Measurements from ENCODE around the gene TMEM187.
"Not testable (repeated sequence)": the region's sequence is repeated elsewhere in the genome, so short reads cannot be mapped to it uniquely, and the experiment has no call there.

Gene TMEM187

DNA sequence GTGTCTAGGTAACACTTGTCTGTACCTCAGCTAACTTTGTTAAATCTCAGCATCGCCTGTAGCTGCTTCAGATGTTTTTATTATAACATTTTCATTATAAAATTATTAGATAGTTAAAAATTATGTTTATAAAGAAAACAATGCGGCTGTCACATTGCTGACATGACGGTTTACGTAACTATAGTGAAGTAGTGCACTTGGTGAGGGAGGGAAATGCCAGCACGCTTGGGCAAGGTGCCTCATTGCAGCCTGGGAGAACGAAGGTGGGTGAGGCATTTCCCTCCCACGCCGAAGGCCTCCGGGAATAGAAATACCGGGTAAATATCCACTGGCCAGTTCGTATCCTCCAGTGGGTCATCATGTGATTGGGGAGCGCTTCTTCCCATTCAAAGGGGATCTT, 15.9 kb downstream of the TMEM187 start:
- Histone ChIP-seq H3K9ac (ENCODE audit: low read length in 2 of 2) (no peak overlapping the region), H3K4me3 (ENCODE audit: low read length in 2 of 2) (no peak overlapping the region), H3K9me3 (ENCODE audit: control insufficient read depth in 2 of 2, low read length in 2 of 2) (no peaks in the 10 kb centered on the region), H3K27me3 (ENCODE audit: control insufficient read depth in 1 of 2, insufficient read depth in 2 of 2, low read length in 2 of 2) (peaks cover 0 to 8% of the 10 kb centered on the region in 2 donors), H3K27ac (ENCODE audit: low read length) (no peak overlapping the region), H3K4me1 (ENCODE audit: control insufficient read depth, insufficient read depth, low read length) (peaks cover 5% of the 10 kb centered on the region), H3K36me3 (ENCODE audit: control insufficient read depth in 2 of 2, insufficient read depth in 2 of 2, low read length in 2 of 2) (no peaks in the 10 kb centered on the region)

- Histone ChIP-seq H3K9ac (ENCODE audit: low read length in 2 of 2) (no peak overlapping the region), H3K36me3 (ENCODE audit: control insufficient read depth in 2 of 2, insufficient read depth in 2 of 2, low read length in 2 of 2) (no peaks in the 10 kb centered on the region), H3K9me3 (ENCODE audit: control insufficient read depth in 2 of 2, low read length in 2 of 2) (no peaks in the 10 kb centered on the region), H3K4me1 (ENCODE audit: control insufficient read depth, insufficient read depth, low read length) (peaks cover 3% of the 10 kb centered on the region), H3K27ac (ENCODE audit: low read length) (no peak overlapping the region), H3K4me3 (ENCODE audit: low read length in 2 of 2) (no peak overlapping the region), H3K27me3 (ENCODE audit: control insufficient read depth in 1 of 2, insufficient read depth in 2 of 2, low read length in 2 of 2) (peaks cover 0 to 4% of the 10 kb centered on the region in 2 donors)
Observed at GRCh38 chrX:153989973-153990655, 17.6 kb downstream of the TMEM187 start.

DNA sequence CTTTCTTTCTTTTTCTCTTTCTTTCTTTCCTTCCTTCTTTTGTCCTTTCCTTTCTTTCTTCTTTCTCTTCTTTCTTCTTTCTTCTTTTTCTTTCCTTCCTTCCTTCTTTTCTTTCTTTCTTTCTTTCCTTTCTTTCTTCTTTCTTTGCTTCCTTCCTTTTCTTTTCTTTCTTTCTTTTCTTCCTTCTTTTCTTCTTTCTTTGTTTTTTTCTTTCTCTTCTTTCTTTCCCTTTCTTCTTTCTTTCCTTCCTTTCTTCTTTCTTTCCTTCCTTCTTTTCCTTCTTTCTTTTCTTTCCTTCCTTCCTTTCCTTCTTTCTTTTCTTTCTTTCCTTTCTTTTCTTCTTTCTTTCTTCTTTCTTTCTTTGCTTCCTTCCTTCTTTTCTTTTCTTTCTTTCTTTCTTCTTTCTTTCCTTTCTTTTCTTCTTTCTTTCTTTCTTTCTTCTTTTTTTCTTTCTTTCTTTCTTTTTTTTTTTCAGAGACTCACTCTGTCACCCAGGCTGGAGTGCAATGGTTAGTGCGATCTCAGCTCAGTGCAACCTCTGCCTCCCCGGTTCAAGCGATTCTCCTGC, 18.5 kb downstream of the TMEM187 start:
- Histone ChIP-seq H3K4me1 (ENCODE audit: control insufficient read depth, insufficient read depth, low read length) (no peaks in the 10 kb centered on the region), H3K36me3 (ENCODE audit: control insufficient read depth in 2 of 2, insufficient read depth in 2 of 2, low read length in 2 of 2) (no peaks in the 10 kb centered on the region), H3K9ac (ENCODE audit: low read length in 2 of 2) (no peak overlapping the region), H3K4me3 (ENCODE audit: low read length in 2 of 2) (no peak overlapping the region), H3K27me3 (ENCODE audit: control insufficient read depth in 1 of 2, insufficient read depth in 2 of 2, low read length in 2 of 2) (peaks cover 0 to 6% of the 10 kb centered on the region in 2 donors), H3K9me3 (ENCODE audit: control insufficient read depth in 2 of 2, low read length in 2 of 2) (no peaks in the 10 kb centered on the region), H3K27ac (ENCODE audit: low read length) (no peak overlapping the region)

GRCh38 chrX:153992180-153992579, 19.6 kb downstream of the TMEM187 start:
- Histone ChIP-seq H3K9me3 (ENCODE audit: control insufficient read depth in 2 of 2, low read length in 2 of 2) (no peaks in the 10 kb centered on the region), H3K36me3 (ENCODE audit: control insufficient read depth in 2 of 2, insufficient read depth in 2 of 2, low read length in 2 of 2) (no peaks in the 10 kb centered on the region), H3K9ac (ENCODE audit: low read length in 2 of 2) (no peak overlapping the region), H3K4me1 (ENCODE audit: control insufficient read depth, insufficient read depth, low read length) (no peaks in the 10 kb centered on the region), H3K4me3 (ENCODE audit: low read length in 2 of 2) (no peak overlapping the region), H3K27me3 (ENCODE audit: control insufficient read depth in 1 of 2, insufficient read depth in 2 of 2, low read length in 2 of 2) (peaks cover 0 to 6% of the 10 kb centered on the region in 2 donors), H3K27ac (ENCODE audit: low read length) (no peak overlapping the region)

GRCh38 chrX:153993079-153993478, 20.5 kb downstream of the TMEM187 start:
- no peak overlapping the region for H3K9ac ChIP-seq (ENCODE audit: low read length in 2 of 2)
- no peak overlapping the region for H3K4me3 ChIP-seq (ENCODE audit: low read length in 2 of 2)
- no peaks in the 10 kb centered on the region for H3K9me3 ChIP-seq (ENCODE audit: control insufficient read depth in 2 of 2, low read length in 2 of 2)
- no peak overlapping the region for H3K27ac ChIP-seq (ENCODE audit: low read length)
- H3K36me3 ChIP-seq (ENCODE audit: control insufficient read depth in 2 of 2, insufficient read depth in 2 of 2, low read length in 2 of 2), result no peaks in the 10 kb centered on the region
- H3K27me3 ChIP-seq (ENCODE audit: control insufficient read depth in 1 of 2, insufficient read depth in 2 of 2, low read length in 2 of 2), result peaks cover 0 to 11% of the 10 kb centered on the region in 2 donors
- no peaks in the 10 kb centered on the region for H3K4me1 ChIP-seq (ENCODE audit: control insufficient read depth, insufficient read depth, low read length)

- no peaks in the 10 kb centered on the region for H3K36me3 ChIP-seq (ENCODE audit: control insufficient read depth in 2 of 2, insufficient read depth in 2 of 2, low read length in 2 of 2)
- H3K4me1 ChIP-seq (ENCODE audit: control insufficient read depth, insufficient read depth, low read length), result no peaks in the 10 kb centered on the region
- peaks cover 0 to 11% of the 10 kb centered on the region in 2 donors for H3K27me3 ChIP-seq (ENCODE audit: control insufficient read depth in 1 of 2, insufficient read depth in 2 of 2, low read length in 2 of 2)
- no peak overlapping the region for H3K4me3 ChIP-seq (ENCODE audit: low read length in 2 of 2)
- H3K27ac ChIP-seq (ENCODE audit: low read length), result no peak overlapping the region
- H3K9me3 ChIP-seq (ENCODE audit: control insufficient read depth in 2 of 2, low read length in 2 of 2), result no peaks in the 10 kb centered on the region
- H3K9ac ChIP-seq (ENCODE audit: low read length in 2 of 2), result no peak overlapping the region
Observed at GRCh38 chrX:153993978-153994377, 21.4 kb downstream of the TMEM187 start.

- H3K4me1 ChIP-seq (ENCODE audit: control insufficient read depth, insufficient read depth, low read length); H3K4me3 ChIP-seq (ENCODE audit: low read length in 2 of 2): not testable (repeated sequence)
- H3K27me3 ChIP-seq (ENCODE audit: control insufficient read depth in 1 of 2, insufficient read depth in 2 of 2, low read length in 2 of 2), result peaks cover 0 to 11% of the 10 kb centered on the region in 2 donors
Observed at GRCh38 chrX:153994398-153994797, 21.8 kb downstream of the TMEM187 start.

DNA sequence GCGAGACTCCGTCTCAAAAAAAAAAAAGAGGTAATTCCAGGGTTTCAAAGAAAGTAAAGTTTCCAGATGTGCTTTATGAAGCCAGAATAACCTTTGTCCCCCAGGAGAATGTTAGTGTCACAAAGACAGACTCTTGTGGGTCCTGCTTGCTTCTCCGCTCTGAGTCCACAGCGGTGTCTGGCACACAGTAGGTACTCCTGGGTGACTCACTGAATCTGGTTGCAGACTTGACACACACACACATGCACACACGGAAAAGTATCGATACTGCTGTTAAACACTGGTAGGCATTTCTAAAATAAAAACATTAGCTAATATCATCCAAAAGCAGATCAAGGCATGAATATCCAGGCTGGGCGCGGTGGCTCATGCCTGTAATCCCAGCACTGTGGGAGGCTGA, 22.9 kb downstream of the TMEM187 start:
- no peaks in the 10 kb centered on the region for H3K9me3 ChIP-seq (ENCODE audit: control insufficient read depth in 2 of 2, low read length in 2 of 2)
- H3K27ac ChIP-seq (ENCODE audit: low read length), result no peak overlapping the region
- no peak overlapping the region for H3K4me3 ChIP-seq (ENCODE audit: low read length in 2 of 2)
- H3K27me3 ChIP-seq (ENCODE audit: control insufficient read depth in 1 of 2, insufficient read depth in 2 of 2, low read length in 2 of 2), result peaks cover 0 to 10% of the 10 kb centered on the region in 2 donors
- no peaks in the 10 kb centered on the region for H3K4me1 ChIP-seq (ENCODE audit: control insufficient read depth, insufficient read depth, low read length)
- no peaks in the 10 kb centered on the region for H3K36me3 ChIP-seq (ENCODE audit: control insufficient read depth in 2 of 2, insufficient read depth in 2 of 2, low read length in 2 of 2)
- H3K9ac ChIP-seq (ENCODE audit: low read length in 2 of 2), result no peak overlapping the region

More at GRCh38 chrX:153994398-153994797, 21.8 kb downstream of the TMEM187 start:
- not testable (repeated sequence) for H3K27ac ChIP-seq (ENCODE audit: low read length); H3K36me3 ChIP-seq (ENCODE audit: control insufficient read depth in 2 of 2, insufficient read depth in 2 of 2, low read length in 2 of 2); H3K9me3 ChIP-seq (ENCODE audit: control insufficient read depth in 2 of 2, low read length in 2 of 2); H3K9ac ChIP-seq (ENCODE audit: low read length in 2 of 2)

DNA sequence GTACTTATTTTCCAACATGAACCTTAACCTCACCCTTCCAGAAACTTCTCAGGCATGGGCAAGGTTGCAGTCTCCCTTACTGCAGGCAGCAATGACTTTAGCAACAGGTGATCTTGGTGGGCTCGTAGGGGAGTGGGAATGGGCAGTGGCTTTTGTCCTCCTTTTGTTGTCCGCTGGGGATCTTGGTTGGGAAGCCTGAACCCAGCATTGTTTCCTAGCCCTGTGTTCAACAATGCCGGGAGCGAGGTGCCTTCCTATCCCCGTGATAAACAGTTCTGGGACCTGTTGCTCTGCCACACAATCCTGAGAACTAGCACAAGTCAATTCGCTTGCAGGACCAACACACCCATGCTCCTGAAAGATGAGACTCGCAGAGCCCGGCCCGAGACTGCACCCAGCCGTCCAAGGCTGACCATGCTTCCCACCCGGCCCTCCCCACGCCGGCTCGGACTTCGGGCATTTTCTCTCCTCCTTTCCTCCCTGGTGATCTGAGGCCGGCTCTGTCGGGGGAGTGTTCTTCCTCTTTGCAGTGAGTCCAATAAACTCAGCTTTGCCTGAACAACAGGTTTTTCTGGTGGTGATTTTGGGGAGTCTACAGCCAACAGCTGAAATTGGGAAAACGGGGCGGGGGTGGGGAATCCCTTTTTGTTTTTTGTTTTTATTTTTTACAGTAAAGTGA, 26.9 kb downstream of the TMEM187 start:
- H3K4me1 ChIP-seq (ENCODE audit: control insufficient read depth, insufficient read depth, low read length), result no peaks in the 10 kb centered on the region
- no peak overlapping the region for H3K27ac ChIP-seq (ENCODE audit: low read length)
- peaks cover 0 to 10% of the 10 kb centered on the region in 2 donors for H3K27me3 ChIP-seq (ENCODE audit: control insufficient read depth in 1 of 2, insufficient read depth in 2 of 2, low read length in 2 of 2)
- no peaks in the 10 kb centered on the region for H3K9me3 ChIP-seq (ENCODE audit: control insufficient read depth in 2 of 2, low read length in 2 of 2)
- no peaks in the 10 kb centered on the region for H3K36me3 ChIP-seq (ENCODE audit: control insufficient read depth in 2 of 2, insufficient read depth in 2 of 2, low read length in 2 of 2)
- H3K4me3 ChIP-seq (ENCODE audit: low read length in 2 of 2), result no peak overlapping the region
- no peak overlapping the region for H3K9ac ChIP-seq (ENCODE audit: low read length in 2 of 2)

- no peak overlapping the region for H3K9ac ChIP-seq (ENCODE audit: low read length in 2 of 2)
- H3K36me3 ChIP-seq (ENCODE audit: control insufficient read depth in 2 of 2, insufficient read depth in 2 of 2, low read length in 2 of 2), result no peaks in the 10 kb centered on the region
- H3K27me3 ChIP-seq (ENCODE audit: control insufficient read depth in 1 of 2, insufficient read depth in 2 of 2, low read length in 2 of 2), result peaks cover 0 to 10% of the 10 kb centered on the region in 2 donors
- H3K27ac ChIP-seq (ENCODE audit: low read length), result no peak overlapping the region
- H3K4me1 ChIP-seq (ENCODE audit: control insufficient read depth, insufficient read depth, low read length), result no peaks in the 10 kb centered on the region
- H3K4me3 ChIP-seq (ENCODE audit: low read length in 2 of 2), result no peak overlapping the region
- no peaks in the 10 kb centered on the region for H3K9me3 ChIP-seq (ENCODE audit: control insufficient read depth in 2 of 2, low read length in 2 of 2)
Observed at GRCh38 chrX:154000051-154000450, 27.5 kb downstream of the TMEM187 start.

Data from stomach smooth muscle (tissue), 2 donors.